Tibial nerve (tissue), 3 donors: ENCODE data around the gene HOXD13.

Experiments used
- CTCF ChIP-seq, 5 experiments: fragments of 200-600 bp in 3 of 5; fragments of 450-650 bp in 2 of 5; sonication (generic) in 3 of 5; IDR thresholded peaks; one replicate each; pipeline ENCODE4 v1.5.1; 2016 to 2019; ENCODE audit warnings: antibody characterized with exemption in 5 of 5, mild to moderate bottlenecking in 3 of 5, moderate library complexity in 2 of 5
- POLR2A ChIP-seq, 2 donors: fragments of 450-650 bp; IDR thresholded peaks; one replicate each; pipeline ENCODE4 v1.6.1; 2017; ENCODE audit warnings: antibody characterized with exemption in 2 of 2, mild to moderate bottlenecking in 2 of 2, moderate library complexity in 2 of 2

GRCh38 chr2:176125772-176126054 lies 33.2 kb downstream of the HOXD13 start:
- TF ChIP-seq POLR2A (IDR thresholded peaks at IDR 0.05) (no peak), CTCF (IDR thresholded peaks at IDR 0.05) (no peak)
